ENCODE measurements around the gene OSBPL9. TPM values are rescaled to one million over a fixed set of nuclear protein-coding genes. Genes with fewer than 3 reads are reported as not detected.
"Not testable (repeated sequence)": the region's sequence is repeated elsewhere in the genome, so short reads cannot be mapped to it uniquely, and the experiment has no call there.

Gene OSBPL9
- polyA plus RNA-seq, 3 donors: 25.5 to 34.0 (median 28.0) TPM

DNA sequence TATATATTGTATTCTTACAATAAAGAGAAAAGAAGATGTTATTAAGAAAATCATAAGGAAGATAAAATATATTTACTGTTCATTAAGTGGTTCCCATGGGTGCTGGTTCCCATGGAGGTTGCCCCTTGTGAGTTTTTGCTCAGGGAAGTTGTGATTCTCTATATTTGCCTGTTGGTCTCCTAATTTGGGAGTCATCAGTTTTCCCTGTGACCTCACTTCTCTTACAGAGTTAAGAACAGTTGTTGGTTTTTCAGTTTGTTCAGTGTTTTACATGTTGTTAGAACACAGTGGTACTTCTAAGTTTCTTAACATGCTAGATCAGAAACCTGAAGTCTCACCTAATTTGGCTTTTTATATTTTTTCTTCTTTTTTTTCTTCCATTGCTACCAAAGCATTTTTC is 109.2 kb downstream of the OSBPL9 start:
- H3K27ac ChIP-seq (ENCODE audit: low read depth, low read length): no peak overlapping the region

DNA sequence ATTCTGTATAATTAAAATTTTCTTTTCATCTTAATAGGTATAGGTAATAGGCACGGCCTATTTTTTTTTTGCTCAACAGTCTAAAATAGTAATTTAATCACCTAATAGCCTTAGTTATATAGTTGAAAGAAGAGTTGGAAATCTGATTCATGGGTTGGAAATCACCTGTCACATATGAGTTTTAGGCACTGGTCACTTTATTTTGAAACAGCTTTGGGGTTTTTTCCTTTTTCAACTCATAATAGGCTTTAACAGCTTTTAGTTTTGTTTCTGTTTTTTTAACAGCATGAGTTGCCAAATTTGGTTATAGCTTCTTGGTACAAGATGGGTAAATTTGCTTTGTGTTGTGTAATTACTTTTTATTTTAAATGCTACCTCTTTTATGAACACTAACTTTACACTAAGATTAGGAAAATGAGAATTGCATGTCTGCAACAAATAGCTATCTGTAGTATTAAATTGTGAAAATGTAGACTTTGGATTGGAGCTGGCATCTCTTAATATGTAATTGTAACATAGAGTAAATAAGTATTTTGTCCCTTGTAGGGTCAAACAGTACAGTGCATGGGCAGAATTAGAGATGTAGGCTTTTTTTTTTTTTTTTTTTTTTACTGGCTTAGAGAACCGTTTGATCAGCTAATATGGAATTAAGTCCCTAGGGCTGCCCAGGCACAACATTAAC is 109.8 kb downstream of the OSBPL9 start:
- no peak overlapping the region for H3K27ac ChIP-seq (ENCODE audit: low read depth, low read length)
- 70 to 78% (median 77%) methylated on average over 2 of the region's 2 CpGs for WGBS, 3 donors

DNA sequence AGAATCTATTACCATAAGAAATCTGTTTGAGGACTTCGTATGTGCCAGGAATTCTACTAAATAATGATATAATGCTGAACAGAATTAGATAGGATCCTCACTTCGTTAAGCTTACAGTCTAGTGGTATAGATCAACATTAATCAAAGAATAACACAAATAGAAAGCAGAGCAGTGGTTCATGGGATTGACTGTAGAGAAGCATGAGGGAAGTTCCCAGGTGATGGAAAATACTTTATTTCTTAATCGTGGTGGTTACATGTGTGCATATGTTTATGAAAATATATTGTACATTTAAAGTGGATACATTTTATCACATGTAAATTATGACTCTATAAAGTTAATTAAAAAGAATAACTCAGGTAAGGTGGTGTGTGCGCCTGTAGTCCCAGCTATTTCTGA is 110.5 kb downstream of the OSBPL9 start:
- H3K27ac ChIP-seq (ENCODE audit: low read depth, low read length): no peak overlapping the region
- 81 to 95% (median 91%) methylated on average over 4 of the region's 4 CpGs for WGBS, 3 donors

DNA sequence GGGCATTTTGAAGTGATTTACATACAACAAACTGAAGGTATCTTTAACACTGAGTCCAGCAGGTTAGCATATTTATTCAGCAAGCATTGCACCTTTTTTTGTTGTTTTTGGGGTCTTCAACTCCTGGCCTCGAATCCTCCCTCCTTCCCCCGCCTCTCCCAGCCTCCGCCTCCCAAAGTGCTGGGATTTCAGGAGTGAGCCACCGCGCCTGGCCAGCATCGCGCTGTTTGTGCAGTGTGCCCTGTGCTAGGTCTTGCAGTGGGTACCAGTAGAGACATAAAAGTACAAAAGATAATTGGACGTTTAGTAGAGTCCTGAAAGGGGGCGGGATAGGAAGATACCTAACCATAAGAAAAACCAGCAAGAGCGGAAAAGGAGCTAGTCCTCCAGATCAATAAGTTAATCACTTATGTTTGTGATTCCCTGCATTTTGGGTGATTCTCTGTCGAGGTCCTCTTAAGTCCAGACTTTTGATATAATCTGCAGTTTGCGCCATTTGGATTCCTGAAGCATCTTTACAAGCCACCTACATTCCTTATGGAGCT is 111.8 kb downstream of the OSBPL9 start:
- WGBS, 3 donors: 30 to 54% (median 54%) methylated on average over 12 of the region's 12 CpGs
- no peak overlapping the region for H3K27ac ChIP-seq (ENCODE audit: low read depth, low read length)

DNA sequence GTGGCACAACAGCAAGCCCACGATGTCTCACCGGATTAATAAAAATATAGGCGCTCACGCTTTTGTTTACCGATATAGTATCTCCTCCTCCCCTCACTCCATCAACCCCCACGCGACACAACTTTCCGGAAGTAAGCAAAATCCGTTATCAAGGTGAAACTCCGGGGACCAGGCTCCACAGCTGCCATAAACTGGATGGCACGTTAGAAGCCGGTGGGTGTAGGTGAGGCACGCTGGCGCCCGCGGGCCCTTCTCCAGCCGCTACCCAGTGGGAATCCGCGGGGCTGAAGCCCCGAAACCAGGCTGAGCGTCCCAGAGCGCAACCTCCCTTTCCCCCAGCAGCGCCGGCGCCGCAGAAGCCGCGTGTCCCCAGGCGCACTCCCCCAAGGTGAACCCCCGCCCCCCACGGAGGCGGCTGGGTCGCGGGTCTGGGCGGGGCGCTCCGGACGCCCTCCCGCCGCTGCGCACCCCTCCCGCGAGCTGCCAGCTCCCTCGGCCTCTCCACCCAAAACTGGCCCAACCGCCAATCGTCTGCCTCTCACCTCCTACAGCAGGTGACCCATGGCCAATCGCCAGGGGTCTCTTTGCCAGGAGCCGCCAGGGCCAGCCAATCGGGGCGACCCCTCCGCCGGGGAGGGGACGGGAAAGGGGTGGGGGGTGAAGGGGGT is 112.4 kb downstream of the OSBPL9 start:
- WGBS, 3 donors: 0 to 1% (median 1%) methylated on average over 51 to 53 of the region's 53 CpGs
- H3K27ac ChIP-seq (ENCODE audit: low read depth, low read length): no peak overlapping the region

DNA sequence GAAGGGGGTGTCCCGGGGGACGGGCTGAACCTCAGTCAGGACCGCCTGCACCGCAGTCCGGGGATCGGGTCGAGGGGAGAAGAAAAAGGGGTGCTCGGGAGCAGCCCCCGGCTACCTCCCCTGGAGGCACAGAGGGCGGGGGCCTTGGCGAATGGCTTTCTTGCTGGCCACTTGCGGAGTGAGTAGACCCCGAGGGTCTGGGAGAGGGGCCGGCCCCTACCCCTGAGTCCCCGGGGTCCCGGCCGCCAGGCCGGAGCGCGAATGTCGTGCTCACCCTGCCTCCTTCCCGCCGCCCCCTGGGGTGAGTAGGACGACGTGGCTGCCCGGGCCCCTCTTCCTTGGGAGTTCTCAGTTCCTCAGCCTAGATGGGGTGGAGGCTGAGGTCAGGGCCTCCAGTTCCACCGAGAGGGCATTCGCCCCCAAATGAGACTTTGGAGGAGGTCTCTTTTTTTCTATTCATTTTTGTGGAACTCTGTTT is 113.0 kb downstream of the OSBPL9 start:
- WGBS, 3 donors: 1 to 3% (median 3%) methylated on average over 26 to 28 of the region's 28 CpGs
- no peak overlapping the region for H3K27ac ChIP-seq (ENCODE audit: low read depth, low read length)

DNA sequence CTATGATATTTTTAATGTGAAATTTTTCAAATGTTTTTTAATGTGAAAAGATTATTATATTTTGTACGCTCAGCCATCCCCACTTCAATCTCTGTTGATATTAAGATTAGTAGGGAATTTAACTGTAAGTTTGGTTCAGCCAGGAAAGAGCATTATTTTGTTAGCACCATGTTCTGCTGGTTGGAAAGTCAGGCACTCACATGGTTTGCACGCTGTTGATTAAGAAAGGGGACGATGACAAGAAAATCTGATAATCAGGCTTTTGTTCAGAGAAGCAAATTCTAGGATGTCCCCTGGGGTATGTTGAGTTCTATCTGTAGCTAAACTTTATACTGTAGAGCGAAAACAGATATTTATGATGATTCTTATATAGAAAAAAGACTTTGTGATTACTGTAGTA is 115.1 kb downstream of the OSBPL9 start:
- WGBS, 3 donors: 79 to 94% (median 92%) methylated on average over 4 of the region's 4 CpGs
- H3K27ac ChIP-seq (ENCODE audit: low read depth, low read length): no peak overlapping the region

DNA sequence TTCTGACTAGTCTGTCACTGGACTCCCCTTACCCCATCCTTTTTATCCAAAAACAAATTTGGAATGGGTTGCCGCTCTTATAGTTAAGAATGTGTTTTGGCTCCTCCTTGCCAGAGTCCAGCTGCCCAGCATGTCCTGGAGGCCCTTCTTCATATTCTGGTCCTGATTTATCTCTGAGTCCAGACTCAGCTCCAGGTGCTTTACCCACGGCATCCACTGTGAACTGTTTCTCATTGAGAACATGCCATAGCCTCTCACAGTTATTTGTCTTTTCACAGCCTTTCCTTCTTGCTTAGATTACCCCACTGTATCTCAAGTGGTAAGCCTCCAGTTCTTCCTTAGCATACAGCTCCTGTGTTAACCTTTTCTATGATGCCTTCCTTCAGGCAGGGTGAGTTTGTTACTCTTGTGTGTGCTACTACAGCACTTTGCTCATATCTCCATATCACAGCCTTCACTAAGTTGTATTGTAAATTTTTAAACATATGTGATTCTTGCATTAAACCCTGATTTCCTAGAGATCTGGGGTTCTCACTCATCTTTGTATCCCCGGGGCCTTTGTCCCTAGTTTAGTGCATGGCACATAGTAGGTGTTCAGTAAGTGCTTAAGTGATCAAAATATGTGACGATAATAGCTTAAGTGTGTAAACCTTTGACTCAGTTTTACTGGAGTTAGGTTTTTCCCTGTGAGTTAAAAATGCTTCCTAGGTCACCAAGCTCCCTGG is 116.0 kb downstream of the OSBPL9 start:
- H3K27ac ChIP-seq (ENCODE audit: low read depth, low read length): no peak overlapping the region
- whole genome bisulfite sequencing, 3 donors: 88 to 95% (median 94%) methylated on average over 4 of the region's 4 CpGs

DNA sequence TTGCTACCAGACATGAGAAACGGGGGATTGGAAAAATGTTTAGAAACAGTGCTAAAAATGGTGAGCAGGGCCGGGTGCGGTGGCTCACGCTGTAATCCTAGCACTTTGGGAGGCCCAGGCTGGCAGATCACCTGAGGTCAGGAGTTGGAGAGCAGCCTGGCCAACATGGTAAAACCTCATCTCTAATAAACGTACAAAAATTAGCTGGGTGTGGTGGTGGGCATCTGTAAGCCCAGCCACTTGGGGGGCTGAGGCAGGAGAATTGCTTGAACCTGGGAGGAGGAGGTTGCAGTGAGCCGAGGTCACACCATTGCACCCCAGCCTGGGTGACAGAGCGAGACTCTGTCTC is 116.5 kb downstream of the OSBPL9 start:
- 61 to 89% (median 88%) methylated on average over 7 of the region's 7 CpGs for WGBS, 3 donors
- not testable (repeated sequence) for H3K27ac ChIP-seq (ENCODE audit: low read depth, low read length)

DNA sequence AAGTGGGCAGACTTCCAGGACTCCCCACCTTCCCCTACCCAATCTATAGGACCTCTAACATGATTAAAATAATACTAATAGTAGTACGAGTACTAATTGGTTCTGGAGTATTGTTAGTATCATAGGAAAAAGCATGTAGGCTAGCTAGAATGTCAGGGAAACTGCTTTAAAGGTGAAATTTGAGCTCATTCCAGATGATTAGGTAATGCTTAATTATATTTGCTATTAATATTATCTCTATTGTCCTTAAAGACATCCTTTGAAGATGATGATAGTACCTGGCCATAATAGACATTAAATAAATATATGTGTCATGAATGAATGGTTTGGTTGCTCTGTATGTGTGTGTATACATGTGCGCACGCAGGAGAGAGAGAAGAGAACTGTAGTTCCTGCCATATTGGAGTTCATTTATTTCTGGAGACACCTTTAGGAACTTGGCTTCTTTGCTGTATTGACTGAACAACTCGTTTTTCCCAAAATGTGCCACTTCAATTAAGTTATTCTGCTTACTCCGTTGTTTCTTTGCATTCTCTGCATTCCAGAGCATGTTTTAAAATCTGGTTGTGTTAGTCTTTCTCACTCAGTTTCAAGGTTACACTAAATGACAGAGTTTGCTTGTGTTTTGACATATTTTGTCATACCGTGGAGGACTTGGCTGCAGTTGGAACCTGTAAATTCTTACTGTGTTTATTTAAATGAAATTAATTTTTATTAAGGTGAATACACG is 117.1 kb downstream of the OSBPL9 start:
- WGBS, 3 donors: 44 to 81% (median 76%) methylated on average over 7 of the region's 7 CpGs
- H3K27ac ChIP-seq (ENCODE audit: low read depth, low read length): no peak overlapping the region

DNA sequence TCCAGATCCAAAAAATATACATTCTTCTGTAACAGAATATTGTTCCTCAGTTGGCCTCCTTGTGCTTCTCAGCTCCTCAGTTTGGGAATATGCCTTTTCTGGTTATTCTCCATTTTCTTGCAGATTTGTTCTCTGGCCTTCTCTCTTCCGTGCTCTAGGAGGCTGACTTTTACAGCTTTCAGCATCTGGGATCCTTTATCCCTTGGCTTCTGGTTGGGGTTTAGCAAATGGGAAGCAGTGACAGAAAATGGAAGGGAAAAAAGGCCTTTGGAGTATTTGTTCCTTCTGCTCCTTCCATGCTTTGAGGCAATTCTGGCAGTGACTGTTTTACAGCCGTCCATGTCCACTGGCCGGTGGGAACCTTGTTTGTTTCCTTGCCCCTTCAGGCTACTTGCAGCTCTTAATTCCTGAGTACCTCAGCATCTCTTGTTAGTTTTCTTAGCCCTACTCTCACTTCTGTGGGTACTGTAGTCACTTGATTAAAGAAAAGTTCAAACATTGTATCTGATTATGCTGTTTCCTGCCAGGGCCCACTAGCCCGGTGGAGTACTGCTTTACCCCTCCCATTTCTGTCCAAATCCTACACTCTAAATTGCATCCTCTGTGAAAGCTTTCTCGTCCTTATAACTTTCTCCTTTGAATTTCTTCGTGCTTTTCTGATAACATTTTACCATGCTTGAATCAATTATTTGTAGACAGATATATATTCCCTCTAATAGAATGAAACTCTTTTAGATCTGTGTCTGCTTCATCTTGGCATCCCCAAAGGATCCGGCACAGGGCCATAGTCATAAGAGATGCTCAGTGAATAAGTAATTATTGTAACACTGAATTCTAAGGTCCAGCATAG is 118.2 kb downstream of the OSBPL9 start:
- H3K27ac ChIP-seq (ENCODE audit: low read depth, low read length): no peak overlapping the region
- 60 to 71% (median 62%) methylated on average over 7 of the region's 7 CpGs for WGBS, 3 donors

DNA sequence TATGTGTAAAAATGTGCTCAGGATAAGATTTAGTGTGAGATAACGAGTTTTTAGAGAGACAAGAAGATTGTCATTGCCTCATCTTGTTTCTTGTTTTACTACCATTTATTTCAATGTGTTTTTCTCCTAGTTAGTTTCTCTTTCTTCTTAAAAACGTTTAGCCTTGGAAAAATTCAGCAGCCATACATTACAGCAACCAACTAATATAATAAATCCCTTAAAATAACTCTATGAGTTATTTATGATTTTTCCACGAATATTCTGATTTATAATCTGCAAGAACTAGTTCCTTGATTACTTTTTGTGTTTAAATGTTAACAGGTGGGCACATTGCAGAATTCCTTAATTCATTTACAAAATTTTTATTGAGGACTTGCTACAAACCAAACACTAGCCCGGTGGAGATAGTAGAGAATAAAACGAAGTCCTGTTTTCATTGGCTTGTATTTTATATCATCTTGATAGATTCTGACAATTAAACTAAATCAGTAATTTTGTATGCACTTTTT is 118.9 kb downstream of the OSBPL9 start:
- no peak overlapping the region for H3K27ac ChIP-seq (ENCODE audit: low read depth, low read length)
- 52 to 71% (median 70%) methylated on average over 5 of the region's 5 CpGs for WGBS, 3 donors

DNA sequence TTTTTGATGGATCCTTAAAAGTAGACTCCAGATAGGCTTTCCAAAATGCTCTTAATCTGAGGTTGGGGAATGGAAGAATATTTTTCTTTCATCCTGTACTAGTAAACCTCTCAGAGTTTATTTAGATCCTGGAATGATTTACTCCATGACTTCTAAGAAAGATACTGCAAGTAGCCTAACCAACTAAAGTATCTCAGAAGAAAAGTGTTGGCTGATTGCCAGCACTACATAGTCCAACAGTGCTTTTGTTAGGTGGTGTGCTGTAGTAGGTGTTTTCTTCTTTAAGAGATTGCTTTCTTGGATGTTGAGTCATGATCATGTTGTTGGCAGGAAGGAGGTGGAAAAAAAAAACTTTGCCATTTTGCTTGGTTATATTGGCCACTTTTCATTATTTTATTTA is 119.8 kb downstream of the OSBPL9 start:
- no peak overlapping the region for H3K27ac ChIP-seq (ENCODE audit: low read depth, low read length)

DNA sequence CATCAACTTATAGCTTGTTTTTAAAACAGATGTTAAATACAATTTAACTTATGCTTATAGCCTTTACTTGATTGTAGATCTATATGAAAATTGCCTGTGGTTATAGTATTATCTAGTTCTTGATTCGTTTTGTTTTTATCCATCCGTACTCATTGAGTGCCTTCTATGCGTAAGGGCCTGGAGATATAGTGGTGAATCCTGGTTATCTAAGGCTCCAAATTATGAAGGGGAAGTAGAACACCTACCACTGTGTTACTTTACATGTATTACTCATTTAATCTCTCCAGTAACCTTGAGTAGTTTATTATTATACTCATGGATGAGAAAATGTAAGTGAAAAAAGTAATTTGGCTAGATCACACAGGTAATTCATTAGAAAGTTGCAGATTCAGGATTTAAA is 121.8 kb downstream of the OSBPL9 start:
- no peak overlapping the region for H3K27ac ChIP-seq (ENCODE audit: low read depth, low read length)
- WGBS, 3 donors: 74 to 95% (median 94%) methylated on average over 3 of the region's 3 CpGs

DNA sequence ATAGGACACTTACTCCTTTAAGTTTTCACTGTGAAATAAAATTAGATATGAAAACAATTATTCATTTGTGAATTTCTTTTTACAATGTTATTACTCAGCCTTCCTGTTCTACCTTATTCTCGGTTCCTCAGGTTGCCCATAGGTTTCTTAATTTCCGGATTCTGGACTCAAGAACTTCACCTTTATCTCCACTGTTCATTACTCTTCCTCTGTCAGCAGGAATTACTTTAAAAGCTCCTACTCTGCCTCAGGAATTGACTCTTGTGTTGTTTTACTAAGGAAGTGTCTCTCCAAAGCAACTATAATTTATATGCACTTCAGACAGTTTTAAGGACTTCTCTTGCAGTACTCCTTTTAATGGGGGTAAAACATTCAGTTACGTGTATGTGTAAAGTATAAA is 123.8 kb downstream of the OSBPL9 start:
- no peak overlapping the region for H3K27ac ChIP-seq (ENCODE audit: low read depth, low read length)
- WGBS, 3 donors: 66 to 70% (median 67%) methylated on average over 3 of the region's 3 CpGs

DNA sequence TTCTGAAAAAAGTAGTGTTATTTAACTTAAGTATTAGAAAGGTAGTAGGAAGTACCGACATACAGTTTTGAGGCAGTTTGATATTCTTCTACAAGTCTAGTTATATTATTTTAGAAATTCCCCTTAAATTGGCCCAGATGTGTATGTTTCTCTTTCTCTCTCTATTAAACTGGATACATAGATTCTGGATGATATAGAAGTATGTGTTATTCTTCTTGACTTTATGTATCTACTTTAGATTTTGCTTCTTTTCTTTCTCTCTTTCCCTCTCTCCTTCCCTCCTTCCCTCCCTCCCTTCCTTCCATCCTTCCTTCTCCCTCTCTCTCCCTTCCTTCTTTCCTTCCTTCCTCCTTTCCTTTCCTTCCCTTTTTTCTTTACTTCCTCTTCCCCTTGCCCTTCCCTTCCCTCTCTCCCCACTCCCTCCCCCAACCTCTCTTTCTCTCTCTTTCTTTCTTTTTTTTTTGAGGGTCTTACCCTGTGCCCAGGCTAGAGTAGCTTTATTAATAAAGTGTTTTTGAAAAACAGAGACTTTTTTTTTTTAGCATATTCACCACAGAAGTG is 124.3 kb downstream of the OSBPL9 start:
- 77 to 91% (median 89%) methylated on average over 1 of the region's 1 CpG for WGBS, 3 donors

DNA sequence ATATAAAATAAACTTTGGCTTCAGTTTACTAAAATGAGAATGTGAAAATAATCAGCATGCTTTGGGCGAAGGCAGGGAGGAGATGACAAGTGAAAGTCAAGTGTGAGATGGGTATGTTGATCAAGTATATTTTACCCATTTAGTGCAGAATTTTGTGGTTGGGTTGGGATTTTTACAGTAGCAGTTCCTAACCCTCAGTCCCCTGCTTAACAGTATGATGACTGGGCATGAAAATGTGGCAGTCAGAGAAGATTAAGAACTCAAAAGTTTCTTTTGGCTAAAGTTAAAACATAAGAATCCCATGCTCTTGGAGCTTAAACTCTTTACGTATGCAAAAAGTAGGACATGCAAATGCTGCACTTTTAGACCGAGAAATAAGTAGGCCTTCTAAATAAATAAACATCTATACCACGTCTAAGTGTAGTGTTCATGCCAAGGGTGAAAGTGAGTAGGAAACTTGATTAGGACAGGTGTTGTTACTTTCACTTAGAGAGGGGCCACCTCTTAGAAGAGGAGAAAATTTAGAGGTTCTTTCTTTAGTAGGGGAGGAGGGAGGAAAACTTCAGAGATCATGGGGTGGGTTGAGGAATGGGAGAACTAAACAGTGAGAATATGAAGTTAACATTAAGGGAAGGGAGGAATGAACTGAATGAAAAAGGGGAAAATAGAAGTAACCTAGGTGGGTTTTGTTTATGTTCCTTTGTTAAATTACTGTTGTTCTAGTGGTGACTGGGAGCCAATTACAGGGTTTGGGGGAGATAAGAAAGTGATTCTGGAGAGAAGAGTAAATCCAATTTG is 127.8 kb downstream of the OSBPL9 start:
- 80 to 93% (median 89%) methylated on average over 4 of the region's 4 CpGs for WGBS, 3 donors
- no peak overlapping the region for H3K27ac ChIP-seq (ENCODE audit: low read depth, low read length)

More for the DNA sequence above, 124.3 kb downstream of the OSBPL9 start:
- no peak overlapping the region for H3K27ac ChIP-seq (ENCODE audit: low read depth, low read length)

Measured in adipose tissue (tissue), 3 donors.